Peyer's patch (tissue), 4 donors: ENCODE results near the gene DBNDD2.

Experiments used
- CTCF ChIP-seq, 6 experiments: fragments of 450-650 bp in 4 of 6; fragments of 200-600 bp in 2 of 6; sonication (generic) in 1 of 6; IDR thresholded peaks; one replicate each; pipeline ENCODE4 v1.5.1; 2017 to 2019; ENCODE audit warnings: antibody characterized with exemption in 6 of 6, mild to moderate bottlenecking in 3 of 6, moderate library complexity in 1 of 6
- POLR2A ChIP-seq, 2 donors: fragments of 450-650 bp; IDR thresholded peaks; one replicate each; pipeline ENCODE4 v1.5.1; 2017; ENCODE audit warnings: antibody characterized with exemption in 2 of 2, mild to moderate bottlenecking in 2 of 2, moderate library complexity in 2 of 2

- TF ChIP-seq CTCF (IDR thresholded peaks at IDR 0.05) (no peak), POLR2A (IDR thresholded peaks at IDR 0.05) (no peak)
Observed at GRCh38 chr20:45433316-45433715, 25.2 kb downstream of the DBNDD2 start.
